Measurements from ENCODE around the gene NRXN3. TPM values are rescaled to one million over a fixed set of nuclear protein-coding genes. Genes with fewer than 3 reads are reported as not detected.

The NRXN3 gene
- total RNA-seq, 1 experiment from 2014 or later, result not detected

DNA sequence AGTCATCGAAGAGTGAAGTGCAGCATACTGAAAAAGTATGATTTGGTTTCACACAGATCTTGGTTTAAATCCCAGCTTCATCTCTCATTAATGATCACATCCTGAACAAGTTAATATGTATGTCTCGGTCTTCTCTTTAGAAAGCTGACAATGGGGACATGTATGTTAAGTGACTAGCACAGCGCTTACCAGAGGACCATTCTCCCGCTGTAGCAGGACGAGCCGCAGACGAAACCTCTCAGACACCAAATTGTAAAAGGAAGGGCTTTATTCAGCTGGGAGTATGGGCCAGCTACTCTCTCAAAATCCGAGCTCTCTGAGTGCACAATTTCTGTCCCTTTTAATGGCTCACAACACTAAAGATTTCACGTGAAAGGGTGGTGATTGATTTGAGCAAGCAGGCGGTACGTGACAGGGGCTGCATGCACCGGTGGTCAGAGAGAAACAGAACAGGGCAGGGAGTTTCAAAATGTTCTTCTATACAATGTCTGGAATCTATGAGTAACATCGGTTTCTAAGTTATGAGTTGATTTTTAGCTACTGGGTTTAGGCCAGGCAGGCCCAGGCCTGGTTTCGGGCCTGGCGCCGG, 1358.7 kb downstream of the NRXN3 start:
- Mint-ChIP-seq H3K4me3 (ENCODE audit: low read depth, unreplicated experiment) (no peak overlapping the region), H3K27ac (ENCODE audit: unreplicated experiment) (no peak overlapping the region), H3K27me3 (ENCODE audit: unreplicated experiment) (no peaks in the 10 kb centered on the region), H3K9me3 (ENCODE audit: low read depth, unreplicated experiment) (no peaks in the 10 kb centered on the region), H3K36me3 (ENCODE audit: insufficient read depth, unreplicated experiment) (no peaks in the 10 kb centered on the region), H3K4me1 (ENCODE audit: low read depth, unreplicated experiment) (no peaks in the 10 kb centered on the region)
- intact Hi-C loops (cut with micrococcal nuclease; ENCODE audit: unreplicated experiment), result no loop called here
- no peak for DNase-seq
- CTCF ChIA-PET, result no interaction called here
- TF ChIP-seq CTCF (IDR thresholded peaks at IDR 0.05; ENCODE audit: unreplicated experiment), result no peak
- BruUV-seq (replicated peaks), result no TSS peak

DNA sequence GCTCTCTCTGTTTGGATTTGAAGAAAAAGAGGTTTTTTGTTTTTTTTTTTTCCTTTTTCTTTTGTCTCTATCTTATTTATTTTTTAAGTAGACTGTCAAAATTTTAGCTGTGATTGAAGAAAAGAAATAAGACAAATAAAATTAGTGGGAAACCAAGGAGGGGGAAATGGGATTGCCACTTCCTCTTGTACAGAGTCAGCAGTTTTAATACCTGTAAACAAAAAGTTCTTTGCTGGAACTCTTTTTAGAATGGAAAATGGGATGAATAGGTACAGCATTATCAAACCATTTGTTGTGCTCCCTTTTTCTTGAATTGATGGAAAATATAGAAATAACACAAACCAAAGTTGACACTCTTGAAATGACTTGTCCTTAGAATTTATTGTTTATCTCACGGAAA, 1360.4 kb downstream of the NRXN3 start:
- Mint-ChIP-seq H3K4me3 (ENCODE audit: low read depth, unreplicated experiment) (no peak overlapping the region), H3K36me3 (ENCODE audit: insufficient read depth, unreplicated experiment) (no peaks in the 10 kb centered on the region), H3K27ac (ENCODE audit: unreplicated experiment) (no peak overlapping the region), H3K9me3 (ENCODE audit: low read depth, unreplicated experiment) (no peaks in the 10 kb centered on the region), H3K27me3 (ENCODE audit: unreplicated experiment) (no peaks in the 10 kb centered on the region), H3K4me1 (ENCODE audit: low read depth, unreplicated experiment) (no peaks in the 10 kb centered on the region)
- CTCF ChIA-PET, result no interaction called here
- TF ChIP-seq CTCF (IDR thresholded peaks at IDR 0.05; ENCODE audit: unreplicated experiment), result no peak
- no TSS peak for BruUV-seq (replicated peaks)
- intact Hi-C loops (cut with micrococcal nuclease; ENCODE audit: unreplicated experiment), result no loop called here
- DNase-seq, result no peak

DNA sequence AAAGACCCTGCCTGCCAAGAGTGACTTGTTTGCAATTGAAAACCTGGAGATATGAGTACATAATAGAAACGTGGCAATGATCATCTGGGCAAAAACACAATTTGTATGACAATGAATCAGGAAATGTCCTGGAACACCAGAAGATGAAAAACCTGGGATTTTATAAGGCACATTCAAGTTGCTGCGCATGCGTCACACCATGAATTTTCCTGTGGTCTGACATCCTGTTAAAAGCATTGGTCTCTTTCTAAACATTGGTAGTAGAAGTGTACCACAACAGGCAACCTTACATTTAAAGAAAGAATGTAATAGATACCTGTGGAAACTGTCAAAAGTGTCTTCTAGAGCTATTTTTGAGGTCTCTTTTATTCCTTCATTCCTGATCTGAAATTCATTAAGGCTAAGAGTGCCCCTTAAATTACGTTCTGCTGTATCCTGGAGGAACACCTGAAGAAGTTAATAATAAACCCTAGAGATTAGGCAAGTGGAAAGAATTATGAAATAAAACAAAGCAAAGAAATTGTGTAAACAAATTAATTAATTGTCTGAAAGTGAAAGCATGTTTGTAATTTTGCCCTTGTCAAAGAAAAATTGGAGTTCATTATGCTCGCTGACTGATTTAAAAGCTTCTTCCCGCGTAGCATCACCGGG, 1364.7 kb downstream of the NRXN3 start:
- no peak for TF ChIP-seq CTCF (IDR thresholded peaks at IDR 0.05; ENCODE audit: unreplicated experiment)
- BruUV-seq (replicated peaks), result no TSS peak
- intact Hi-C loops (cut with micrococcal nuclease; ENCODE audit: unreplicated experiment), result no loop called here
- no peaks in the 10 kb centered on the region for H3K4me1 Mint-ChIP-seq (ENCODE audit: low read depth, unreplicated experiment)
- no peaks in the 10 kb centered on the region for H3K36me3 Mint-ChIP-seq (ENCODE audit: insufficient read depth, unreplicated experiment)
- no peaks in the 10 kb centered on the region for H3K27me3 Mint-ChIP-seq (ENCODE audit: unreplicated experiment)
- H3K27ac Mint-ChIP-seq (ENCODE audit: unreplicated experiment), result no peak overlapping the region
- H3K4me3 Mint-ChIP-seq (ENCODE audit: low read depth, unreplicated experiment), result no peak overlapping the region
- CTCF ChIA-PET, result no interaction called here
- H3K9me3 Mint-ChIP-seq (ENCODE audit: low read depth, unreplicated experiment), result peaks cover 3% of the 10 kb centered on the region
- no peak for DNase-seq

GRCh38 chr14:79540394-79540793, 1370.2 kb downstream of the NRXN3 start:
- Mint-ChIP-seq H3K36me3 (ENCODE audit: insufficient read depth, unreplicated experiment) (no peaks in the 10 kb centered on the region), H3K27me3 (ENCODE audit: unreplicated experiment) (no peaks in the 10 kb centered on the region), H3K9me3 (ENCODE audit: low read depth, unreplicated experiment) (peaks cover 5% of the 10 kb centered on the region), H3K4me3 (ENCODE audit: low read depth, unreplicated experiment) (no peak overlapping the region), H3K27ac (ENCODE audit: unreplicated experiment) (no peak overlapping the region), H3K4me1 (ENCODE audit: low read depth, unreplicated experiment) (no peaks in the 10 kb centered on the region)
- CTCF ChIA-PET, result no interaction called here
- intact Hi-C loops (cut with micrococcal nuclease; ENCODE audit: unreplicated experiment), result no loop called here
- no peak for DNase-seq
- BruUV-seq (replicated peaks), result no TSS peak
- TF ChIP-seq CTCF (IDR thresholded peaks at IDR 0.05; ENCODE audit: unreplicated experiment), result no peak
